GM21786 (cell line): ENCODE measurements around the gene PEX14.

Experiments
- ATAC-seq: cut with Tn5 transposase; IDR thresholded peaks from one replicate; pipeline ENCODE4 v1.9.1; 2021; ENCODE audit not compliant: unreplicated experiment

PEX14 gene

DNA sequence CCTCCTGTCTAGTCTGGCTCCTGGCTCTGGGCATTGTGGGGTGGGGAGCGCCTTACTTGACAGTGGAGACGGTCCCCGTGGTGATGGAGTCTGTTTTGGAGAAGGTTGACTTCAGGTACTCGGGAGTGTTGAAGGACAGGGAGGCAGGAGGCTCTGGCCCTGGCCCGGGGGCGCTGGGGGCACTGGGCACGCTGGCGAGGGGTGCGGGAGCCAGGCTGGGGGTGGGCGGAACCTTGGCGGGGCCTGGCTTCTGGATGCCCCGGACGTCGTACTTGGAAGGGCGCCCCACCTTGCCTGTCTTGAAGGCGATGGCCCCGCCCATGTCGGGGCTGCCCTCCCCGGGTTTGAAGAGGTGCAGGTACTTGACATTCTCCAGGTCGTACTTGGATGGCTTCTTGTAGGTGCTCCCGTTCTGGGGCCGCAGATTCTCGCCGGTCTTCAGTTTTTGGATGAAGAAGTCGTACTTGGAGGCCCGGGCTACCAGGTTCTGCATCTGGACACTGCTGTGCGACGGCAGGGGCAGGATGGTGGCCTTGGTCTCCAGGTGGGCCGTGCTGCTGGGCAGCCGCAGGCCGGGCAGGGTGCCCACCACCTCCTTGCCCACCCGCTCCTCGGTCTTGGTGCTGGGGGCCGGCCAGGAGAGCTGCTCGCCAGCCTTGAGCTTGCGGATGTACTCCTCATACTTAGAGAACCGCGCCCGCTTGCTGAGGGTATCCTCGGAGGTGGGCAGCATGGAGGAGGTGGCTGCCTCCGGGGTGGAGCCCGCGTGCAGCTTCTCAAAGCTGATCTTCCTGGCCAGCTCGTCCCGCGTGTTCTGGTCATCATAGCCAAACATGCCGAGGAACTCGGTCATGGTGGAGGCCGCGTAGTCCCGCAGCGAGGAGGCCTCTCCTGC is 185.1 kb downstream of the PEX14 start:
- no peak for ATAC-seq

DNA sequence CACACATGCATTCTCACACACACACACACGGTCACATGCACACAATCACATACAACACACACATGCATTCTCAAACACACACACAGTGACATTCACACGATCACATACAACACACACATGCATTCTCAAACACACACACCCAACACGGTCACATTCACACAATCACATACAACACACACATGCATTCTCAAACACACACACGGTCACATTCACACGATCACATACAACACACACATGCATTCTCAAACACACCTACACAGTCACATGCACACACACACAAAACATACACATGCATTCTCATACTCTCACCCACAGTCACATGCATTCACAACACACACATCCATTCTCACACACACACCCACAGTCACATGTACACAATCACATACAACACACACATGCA is 186.7 kb downstream of the PEX14 start:
- no peak for ATAC-seq

DNA sequence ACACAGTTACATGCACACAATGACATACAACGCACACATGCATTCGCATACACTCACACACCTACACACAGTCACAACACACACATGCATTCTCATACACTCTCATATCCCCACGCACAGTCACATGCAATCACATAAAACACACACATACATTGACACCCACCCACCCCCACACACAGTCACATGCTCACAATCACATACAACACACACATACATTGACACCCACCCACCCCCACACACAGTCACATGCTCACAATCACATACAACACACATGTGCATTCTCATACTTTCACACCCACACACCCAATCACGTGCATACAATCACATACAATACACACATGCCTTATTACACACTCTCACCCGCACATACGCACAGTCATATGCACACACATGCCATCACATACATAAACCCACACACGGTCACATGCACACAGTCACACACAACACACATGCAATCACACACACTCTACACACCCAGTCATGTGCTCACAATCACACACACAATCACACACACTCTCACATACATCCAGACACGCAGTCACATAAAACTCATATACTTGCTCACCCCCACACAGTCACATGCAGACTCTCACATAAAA is 187.4 kb downstream of the PEX14 start:
- ATAC-seq = no peak

DNA sequence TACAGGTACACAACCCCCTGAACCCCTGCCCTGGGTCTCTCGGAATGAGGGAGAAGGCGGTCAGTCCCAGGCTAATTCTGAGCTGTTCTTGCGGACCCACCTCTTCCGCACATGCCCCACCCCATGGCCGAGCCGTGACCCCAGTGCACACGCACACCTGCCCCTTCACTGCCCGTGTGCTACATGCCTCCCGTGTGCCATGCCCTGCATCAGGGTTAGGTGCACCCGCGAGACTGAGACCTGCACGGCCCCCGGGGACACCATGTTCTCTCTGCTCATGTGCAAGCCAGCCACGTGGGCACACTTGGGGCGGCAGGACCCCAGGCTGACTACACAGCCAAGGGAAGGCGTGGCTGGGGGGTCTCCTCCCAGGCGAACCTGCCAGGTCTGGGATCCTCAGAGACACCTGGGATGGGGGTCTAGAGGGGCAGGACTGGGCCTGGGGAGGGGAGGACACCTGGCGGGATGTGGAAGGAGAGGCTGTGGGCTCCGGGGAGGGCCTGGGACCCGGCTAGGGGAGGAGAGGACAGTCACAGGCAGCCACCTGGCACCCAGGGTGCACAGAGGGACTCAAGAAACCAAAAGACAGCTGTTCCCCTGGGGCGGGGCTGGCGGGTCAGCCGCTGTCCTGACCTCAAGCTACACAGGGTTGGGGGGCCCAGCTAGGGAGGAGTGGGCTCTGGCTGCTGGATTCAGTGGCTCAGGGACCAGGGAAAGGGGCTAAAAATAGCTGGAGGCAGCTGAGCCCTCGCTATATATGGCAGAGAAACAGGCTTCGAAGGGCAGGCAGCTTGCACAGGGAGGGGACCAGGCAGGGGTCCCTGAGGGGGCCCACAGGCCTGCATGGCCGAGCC is 188.3 kb downstream of the PEX14 start:
- ATAC-seq = no peak

DNA sequence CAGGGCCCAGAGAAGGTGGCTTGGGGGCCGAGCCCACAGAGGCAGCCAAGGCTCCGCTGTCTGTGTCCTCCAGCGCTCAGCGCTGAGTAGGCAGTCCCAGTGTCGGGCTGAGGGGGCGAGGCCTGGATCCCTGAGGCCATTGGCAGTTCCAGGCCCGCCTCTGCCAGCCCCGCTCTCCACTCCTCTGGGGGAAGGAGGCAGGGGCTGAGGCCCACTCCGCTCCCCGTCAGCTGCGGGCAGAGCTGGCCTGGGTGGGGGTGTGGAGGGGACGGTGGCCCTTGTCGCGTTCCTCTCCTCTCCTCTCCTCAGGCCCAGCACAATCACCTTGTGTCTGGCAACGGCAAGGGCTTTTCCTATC is 188.9 kb downstream of the PEX14 start:
- ATAC-seq = no peak

DNA sequence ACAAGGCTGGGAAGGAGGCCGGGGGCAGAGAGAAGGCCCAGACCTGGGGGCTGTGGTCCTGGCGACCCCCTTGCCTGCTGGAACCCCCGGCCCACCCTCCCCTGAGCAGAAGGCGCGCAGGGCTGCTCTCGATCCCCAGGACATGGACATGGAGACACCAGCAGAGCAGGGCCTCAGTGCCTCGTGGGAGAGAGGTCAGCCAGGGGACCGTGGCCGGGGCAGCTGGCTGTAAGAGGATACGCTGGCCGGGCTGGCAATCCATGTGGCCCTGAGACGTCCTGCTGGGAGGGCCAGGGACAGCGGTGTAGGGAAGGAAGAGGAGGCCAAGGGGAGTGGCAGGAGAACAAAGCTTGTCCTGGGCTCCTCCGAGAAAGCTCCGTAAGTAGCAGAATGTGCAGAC is 189.5 kb downstream of the PEX14 start:
- no peak for ATAC-seq

DNA sequence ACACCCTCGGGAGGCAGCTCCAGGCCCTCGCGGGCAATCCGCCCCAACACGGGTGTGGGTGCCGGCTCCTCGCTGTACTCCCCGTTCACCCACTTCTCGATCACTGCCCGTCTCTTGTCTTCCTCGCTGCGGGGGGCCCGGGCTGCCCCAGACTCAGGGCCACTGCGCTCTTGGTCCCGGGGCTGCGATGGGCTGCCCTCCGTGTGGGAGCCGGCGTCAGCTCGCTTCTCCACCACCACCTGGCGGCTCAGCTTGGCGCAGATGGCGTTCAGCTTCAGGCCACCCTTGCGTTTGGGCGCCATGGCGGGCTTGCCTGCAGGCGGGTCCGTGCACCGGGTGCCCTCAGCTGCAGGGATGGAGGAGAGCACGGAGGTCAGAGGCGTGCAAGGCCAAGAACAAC is 190.5 kb downstream of the PEX14 start:
- ATAC-seq = no peak

DNA sequence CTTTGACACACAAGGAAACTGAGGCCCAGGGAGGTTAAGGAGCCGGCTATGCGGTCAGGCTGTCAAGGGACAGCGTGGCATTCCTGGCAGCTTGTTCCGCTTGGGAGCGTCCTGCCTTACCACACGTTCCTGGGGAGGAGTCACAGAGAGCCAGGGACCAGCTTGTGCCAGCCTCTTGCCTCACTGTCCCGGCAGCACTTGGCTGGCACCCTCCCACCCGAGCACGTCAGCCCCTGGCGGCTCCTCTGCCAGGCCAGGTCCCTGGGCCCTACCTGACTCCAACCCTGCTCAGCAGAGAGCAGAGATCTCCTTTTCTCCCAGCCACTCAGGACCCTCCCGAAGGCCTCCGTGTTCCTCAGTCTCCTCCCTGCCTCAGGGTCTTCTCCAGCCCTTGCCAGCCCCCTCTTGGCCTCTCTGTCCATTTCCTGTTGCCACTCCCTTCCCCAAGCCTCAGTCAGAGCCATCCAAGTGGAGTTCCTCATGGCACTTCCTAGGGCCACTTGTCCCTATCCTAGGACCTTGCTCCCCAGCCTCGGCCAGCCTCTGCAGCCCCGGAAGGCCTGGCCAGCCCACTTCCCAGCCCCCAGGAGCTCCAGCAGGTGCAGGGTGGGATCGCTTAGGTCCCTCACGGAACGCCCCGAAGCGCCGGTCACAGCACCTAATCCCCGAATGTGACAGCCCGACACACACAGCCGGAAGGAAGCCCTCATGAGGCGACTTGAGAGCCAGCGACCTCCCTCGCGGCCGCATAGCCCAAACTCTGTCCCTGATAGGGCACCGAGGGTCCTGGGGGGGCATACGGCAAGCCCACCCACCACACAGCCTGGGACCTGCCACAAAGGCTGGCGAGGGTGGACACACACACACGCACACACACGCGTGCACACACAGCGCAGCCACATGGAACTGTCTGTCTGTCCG is 191.4 kb downstream of the PEX14 start:
- no peak for ATAC-seq

DNA sequence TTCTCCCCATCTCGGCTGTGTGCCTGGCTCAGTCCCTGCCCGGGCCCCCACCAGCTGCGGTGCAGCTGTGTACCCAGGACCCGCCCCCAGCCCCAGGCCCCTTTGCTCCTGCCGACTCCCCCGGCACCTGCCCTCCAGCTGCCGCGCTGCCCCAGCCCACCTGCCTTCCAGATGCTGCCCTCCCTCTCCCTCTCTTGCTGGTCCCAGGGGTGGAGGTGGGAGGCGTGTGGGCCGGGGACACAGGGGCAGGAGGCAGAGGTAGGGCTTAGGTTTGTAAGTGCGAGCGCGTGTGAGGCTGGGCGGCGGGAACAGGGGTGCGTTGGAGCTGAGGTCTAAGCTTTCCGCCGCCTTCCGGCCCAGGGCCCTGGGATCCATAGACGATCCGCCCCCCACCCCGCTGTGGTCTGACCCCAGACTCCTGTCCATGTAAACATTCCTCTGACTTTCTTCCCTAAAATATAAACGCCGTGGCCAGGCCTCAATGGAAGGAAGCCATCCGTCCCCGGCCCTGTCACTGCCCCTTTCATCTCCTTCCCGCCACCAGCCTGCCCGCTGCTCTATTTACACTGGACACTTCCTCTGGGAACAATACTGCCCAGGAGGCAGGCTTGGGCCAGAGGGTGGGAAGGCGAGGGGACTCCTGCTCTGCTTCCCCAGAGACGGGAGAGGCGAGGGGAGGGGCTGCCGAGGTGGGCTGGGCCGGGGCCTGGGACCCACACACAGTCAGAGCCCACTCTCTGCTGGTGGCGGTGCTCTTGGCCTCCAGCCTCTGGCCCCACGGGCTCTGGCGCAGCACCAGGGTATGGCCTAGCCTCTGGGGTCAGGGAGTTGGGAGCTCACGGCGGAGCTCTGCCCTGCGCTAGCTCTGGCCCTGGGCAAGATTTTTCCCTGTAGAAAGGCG is 193.4 kb downstream of the PEX14 start:
- no peak for ATAC-seq

DNA sequence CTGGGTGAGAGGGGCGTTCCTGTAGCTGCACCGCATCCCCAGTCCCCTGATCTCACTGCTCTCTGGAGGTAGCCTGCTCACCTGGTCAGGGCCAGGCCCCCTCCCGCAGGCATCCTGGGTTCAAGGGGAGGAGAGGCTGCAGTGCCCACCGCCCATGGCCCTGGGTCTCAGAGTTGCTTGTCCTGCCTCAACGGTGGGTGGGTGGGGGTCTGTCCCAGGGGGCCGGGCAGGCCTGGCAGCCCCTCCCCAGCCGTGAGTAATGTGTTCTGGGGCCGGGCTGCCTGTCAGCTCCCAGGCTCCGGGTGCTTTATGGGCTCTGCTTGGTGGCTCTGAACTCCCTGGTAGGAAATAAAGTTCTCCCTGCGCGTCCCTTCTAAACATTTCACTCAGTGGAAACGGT is 194.8 kb downstream of the PEX14 start:
- ATAC-seq = no peak

DNA sequence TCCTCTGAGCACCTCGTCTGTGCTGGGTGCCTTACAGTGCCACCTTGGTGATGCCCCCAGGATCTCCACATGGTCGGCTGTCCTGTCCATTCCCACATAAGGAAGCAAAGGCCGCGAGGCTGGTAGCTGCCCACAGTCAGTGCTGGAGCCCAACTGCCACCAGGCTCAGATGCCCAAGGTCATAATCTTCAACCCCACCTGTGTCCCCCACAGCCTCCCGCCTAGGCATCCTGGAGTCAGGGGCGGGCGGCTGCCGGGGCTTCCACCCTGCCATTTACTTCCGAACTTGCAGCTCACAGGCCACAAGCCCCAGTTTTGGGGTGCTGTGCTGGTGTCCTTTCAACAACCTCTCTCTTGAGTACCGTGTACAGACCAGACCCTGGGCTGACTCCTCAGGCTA is 195.4 kb downstream of the PEX14 start:
- no peak for ATAC-seq

DNA sequence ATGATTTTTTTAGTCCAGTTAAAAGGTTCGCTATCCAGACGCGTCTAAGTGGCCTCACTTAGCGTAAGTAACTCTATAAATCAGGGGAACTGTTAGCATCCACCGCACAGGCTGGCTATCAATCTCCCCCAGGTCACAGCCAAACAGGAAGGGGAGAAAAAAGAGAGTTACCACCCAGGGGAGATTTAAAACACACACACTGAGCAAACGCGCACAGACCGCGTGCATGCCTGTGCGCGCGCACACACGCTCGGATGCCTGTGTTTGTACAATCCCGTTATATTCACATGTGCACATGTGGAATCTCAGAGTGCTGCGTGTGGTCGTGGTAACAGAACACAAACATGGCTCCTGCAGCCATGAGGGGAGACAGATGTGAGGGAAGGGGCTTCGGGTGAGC is 196.3 kb downstream of the PEX14 start:
- ATAC-seq = no peak

DNA sequence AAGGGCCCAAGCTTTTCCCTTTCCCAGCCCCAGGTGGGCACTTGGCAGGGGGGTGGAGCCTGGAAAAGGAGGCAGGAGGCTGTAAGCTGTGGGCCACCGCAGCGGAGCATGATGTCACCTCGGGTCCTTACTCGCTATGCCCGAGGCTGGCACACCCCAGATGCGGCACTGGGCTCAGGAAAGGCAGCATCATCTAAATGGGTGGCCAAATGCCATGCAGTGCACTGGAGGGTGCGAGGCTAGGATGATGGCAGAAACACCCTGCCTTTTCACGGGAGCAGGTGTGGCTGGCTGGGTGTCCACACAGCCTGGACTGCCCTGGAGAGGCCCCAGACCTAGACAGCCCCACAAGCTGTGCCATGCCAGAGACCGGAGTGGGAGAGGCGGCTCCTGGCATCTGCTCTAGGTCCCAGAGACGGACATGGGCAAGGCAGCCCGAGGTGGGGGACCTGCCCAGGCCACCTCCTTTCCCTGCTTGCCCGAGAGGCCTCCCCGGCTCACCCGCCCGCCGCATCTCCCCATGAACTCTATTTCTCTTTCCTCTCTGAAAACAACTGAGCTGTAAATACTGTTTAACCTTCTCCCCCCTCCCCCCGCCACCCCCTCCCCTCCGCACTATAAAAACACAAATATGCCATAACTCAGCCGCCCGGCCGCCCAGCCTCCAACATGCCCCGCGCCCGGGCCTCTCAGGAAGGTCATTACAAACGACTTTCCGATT is 197.0 kb downstream of the PEX14 start:
- no peak for ATAC-seq

DNA sequence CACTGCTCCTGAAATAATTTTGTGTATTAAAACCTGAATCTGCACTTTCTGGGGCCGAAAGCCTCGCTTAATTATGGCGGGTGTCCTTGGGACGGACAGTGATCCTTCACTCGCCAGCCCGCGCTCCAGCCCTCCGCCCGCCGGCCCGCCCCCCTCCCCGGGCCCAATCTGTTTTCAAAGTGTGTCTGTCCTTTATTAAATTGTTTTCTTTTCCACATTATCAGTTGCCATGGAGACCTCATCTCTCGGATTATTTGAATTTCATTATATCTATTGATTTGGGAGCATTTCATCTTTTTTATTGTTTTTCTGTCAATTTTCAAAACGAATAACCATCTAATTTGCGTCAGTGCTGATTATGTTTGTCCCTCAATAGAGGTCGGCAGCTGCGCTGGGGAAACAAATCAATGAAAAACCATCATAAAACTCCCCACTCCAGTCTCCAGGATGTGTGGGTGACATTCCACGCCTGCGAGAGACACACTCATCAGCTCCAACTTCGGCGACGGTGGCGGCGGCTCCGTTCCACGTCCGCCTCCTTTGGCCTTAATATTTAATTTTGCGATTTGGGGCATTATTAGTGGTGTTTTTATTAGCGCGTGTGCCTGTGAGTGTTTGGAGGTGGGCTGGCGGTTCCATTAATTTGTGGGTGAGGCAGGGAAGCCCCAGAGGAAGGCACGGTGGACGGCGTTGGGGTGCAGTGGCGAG is 197.7 kb downstream of the PEX14 start:
- no peak for ATAC-seq

DNA sequence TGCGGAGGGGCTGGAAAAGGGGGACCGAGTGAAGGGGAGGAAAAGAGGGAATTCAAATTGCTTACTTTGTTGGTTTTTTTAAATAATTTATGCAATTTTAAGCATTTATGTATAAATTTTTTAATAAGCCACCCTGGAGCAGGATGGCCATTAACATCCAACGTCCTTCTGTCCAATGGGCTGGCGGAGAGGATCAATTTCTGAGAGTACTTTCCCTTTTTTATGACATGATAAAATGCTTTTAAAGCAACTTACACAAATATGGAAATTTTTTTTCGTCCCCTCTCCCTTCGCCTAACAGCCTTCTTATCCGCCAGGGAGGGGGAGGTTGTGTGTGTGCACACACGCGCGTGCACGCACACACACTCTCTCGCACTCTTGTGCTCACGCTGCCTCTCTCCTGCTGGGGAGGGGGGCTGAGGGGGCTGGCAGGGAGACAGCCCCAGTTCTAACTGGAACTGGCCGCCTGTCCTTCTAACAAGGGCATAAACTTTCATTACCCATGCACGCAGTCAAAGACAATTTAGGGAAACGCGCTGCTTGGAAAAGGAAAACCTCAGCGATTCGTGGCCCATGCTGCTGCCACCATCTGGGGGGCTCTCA is 198.5 kb downstream of the PEX14 start:
- no peak for ATAC-seq

DNA sequence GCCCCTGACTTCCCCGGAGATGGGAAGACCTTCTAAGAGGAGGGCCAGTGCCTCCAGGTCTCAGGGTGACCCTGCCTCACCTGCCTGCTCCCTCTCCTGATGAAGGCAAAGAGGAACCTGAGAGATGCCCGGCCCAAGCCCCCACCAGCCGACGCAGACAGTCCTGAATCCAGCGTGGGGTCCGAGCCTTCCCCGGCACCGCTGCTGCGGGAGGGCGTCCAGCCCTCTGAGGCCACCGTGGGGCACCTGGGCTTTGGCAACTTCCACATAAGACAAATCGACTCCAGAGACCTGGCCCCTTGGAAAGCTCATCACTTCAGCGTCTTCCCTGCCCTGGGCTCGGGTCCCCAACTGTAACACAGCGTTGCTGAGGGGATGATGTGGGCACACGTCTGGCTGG is 199.5 kb downstream of the PEX14 start:
- no peak for ATAC-seq

DNA sequence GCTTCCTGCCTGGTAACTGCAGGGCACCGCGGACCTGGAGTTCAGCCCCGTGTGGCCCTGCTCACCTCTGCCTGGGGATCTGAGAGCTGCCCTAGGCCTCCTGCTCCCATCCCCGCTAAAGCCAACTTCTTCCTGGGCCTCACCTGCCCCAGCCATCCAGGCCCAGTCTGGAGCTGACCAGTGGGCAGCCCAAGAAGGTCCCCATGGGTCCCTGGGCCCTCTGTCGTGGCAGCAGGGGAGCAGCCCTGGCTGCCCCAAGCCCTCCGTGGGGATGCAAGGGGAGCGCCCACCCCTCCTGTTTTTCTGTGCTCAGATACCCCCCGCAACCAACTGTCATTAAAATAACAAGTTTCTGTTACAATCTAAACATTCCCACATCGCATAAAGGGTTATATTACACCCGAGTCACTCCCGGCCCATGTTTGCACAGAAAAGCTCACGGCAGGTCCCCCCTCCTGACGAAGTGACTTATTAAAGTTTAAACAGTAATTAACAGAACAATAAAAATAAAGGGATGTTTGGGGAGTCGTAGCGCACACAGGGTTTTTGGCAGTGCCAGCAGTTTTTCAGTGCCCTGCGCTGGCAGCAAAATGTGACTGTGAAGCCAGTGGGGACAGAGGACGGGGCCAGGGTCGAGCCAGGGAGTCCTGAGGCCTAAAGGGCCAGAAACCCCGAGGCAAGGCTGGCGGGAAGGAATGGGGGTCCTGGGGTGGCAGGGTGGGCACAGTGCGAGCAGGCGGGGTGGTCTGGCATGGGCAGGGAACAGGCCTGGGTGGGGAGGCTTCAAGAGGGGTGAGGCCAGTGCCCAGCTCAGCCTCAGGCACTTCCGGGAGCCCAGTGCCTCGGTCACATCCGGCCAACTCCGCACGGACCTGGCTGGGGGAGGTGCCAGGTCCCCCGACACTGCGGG is 200.2 kb downstream of the PEX14 start:
- ATAC-seq = no peak
